Aorta (tissue), 5 donors: ENCODE measurements around the gene CREM. TPM values are rescaled to one million over a fixed set of nuclear protein-coding genes. Genes with fewer than 3 reads are reported as not detected.
"Not testable (repeated sequence)": the region's sequence is repeated elsewhere in the genome, so short reads cannot be mapped to it uniquely, and the experiment has no call there.

Experiments used
- ATAC-seq: fragments of 200-7000 bp; cut with Tn5 transposase; one replicate; pipeline ENCODE4 v1.9.1; 2022; ENCODE audit warnings: moderate library complexity; ENCODE audit not compliant: low FRiP score
- DNase-seq, 2 donors: peaks; one replicate each; pipeline ENCODE4 v3.0.0-alpha.2; 2020
- H3K27ac ChIP-seq, 2 donors: one replicate each; pipeline ENCODE4 v1.5.1; 2013; ENCODE audit warnings: low read length in 2 of 2, mild to moderate bottlenecking in 2 of 2, moderate library complexity in 2 of 2, control low read depth in 1 of 2, inconsistent platforms in 1 of 2, low read depth in 1 of 2
- H3K27me3 ChIP-seq, 2 donors: one replicate each; pipeline ENCODE4 v1.6.1; 2013; ENCODE audit warnings: control low read depth in 1 of 2, low read length in 1 of 2, mild to moderate bottlenecking in 1 of 2, moderate library complexity in 1 of 2; ENCODE audit not compliant: insufficient read depth in 2 of 2, control insufficient read depth in 1 of 2
- H3K36me3 ChIP-seq, 2 donors: one replicate each; pipeline ENCODE4 v1.6.1; 2013; ENCODE audit warnings: control low read depth in 1 of 2, low read length in 1 of 2, mild to moderate bottlenecking in 1 of 2; ENCODE audit not compliant: insufficient read depth in 2 of 2, control insufficient read depth in 1 of 2
- H3K4me1 ChIP-seq, 2 donors: one replicate each; pipeline ENCODE4 v1.6.1; 2013; ENCODE audit warnings: low read length in 2 of 2, control low read depth in 1 of 2, mild to moderate bottlenecking in 1 of 2, moderate library complexity in 1 of 2; ENCODE audit not compliant: insufficient read depth in 2 of 2, control insufficient read depth in 1 of 2
- H3K4me3 ChIP-seq, 2 donors: one replicate each; pipeline ENCODE4 v1.5.1; 2013; ENCODE audit warnings: low read length in 2 of 2, control low read depth in 1 of 2, mild to moderate bottlenecking in 1 of 2
- H3K9me3 ChIP-seq: one replicate; pipeline ENCODE4 v1.6.1; 2013; ENCODE audit warnings: mild to moderate bottlenecking, low read length; ENCODE audit not compliant: control insufficient read depth
- WGBS, 2 donors: extraction: QIAGEN DNeasy Blood & Tissue Kit; methylation state at CpG; one replicate each; pipeline ENCODE4 v1.1.7; 2013; 5-methylcytosine and 5-hydroxymethylcytosine counted together
- intact Hi-C, 2 donors: fragments of 100-400 bp; cut with DNase I; formaldehyde crosslinking; loops; one replicate each; pipeline versions ENCODE4 v1.14.2 to v1.15.0; 2022
- polyA plus RNA-seq, 2 donors: library from polyadenylated mRNA; stranded (reverse); fragments of 200-250 nt; gene quantifications; one replicate each; pipeline ENCODE4 v1.2.3, GENCODE V29; 2013
- total RNA-seq, 2 donors: library from RNA; stranded (reverse); fragmentation: NEBNext Ultra II Directional; extraction: Animal tissue kit (Norgen Biotek cat#: 25700); gene quantifications; one replicate each; pipeline ENCODE4 v1.2.1, GENCODE V29; 2021
- donor health status: healthy with polysubstance abuse.
- donor health status: Bipolar disorder and iron deficiency.
- donor health status: DM: no; HTN: no; CAD: no.
- donor health status: DM: no; HTN: no; CAD: no.
- donor health status: DM: yes; HTN: yes; CAD: no.

Gene CREM
- total and polyA plus RNA-seq, 4 donors, result 38.9 to 71.5 (median 47.2) TPM

- Histone ChIP-seq H3K9me3 (no peaks in the 10 kb centered on the region), H3K27ac (no peak overlapping the region), H3K27me3 (no peaks in the 10 kb centered on the region), H3K4me3 (no peak overlapping the region), H3K36me3 (no peaks in the 10 kb centered on the region), H3K4me1 (no peaks in the 10 kb centered on the region)
- 60 to 67% methylated on average over 3 of the region's 3 CpGs for WGBS, 2 donors
- DNase-seq (no peak), ATAC-seq (no peak)
- intact Hi-C loops, result loop anchor here in 1 of 2 donors (10.0 kb wide), 2 partner anchors 220 to 550 kb away; no protein-coding TSS in a partner anchor
Measured at GRCh38 chr10:35215107-35215506, 88.5 kb downstream of the CREM start.

GRCh38 chr10:35216303-35216905 is 89.8 kb downstream of the CREM start:
- Histone ChIP-seq H3K36me3 (no peaks in the 10 kb centered on the region), H3K9me3 (no peaks in the 10 kb centered on the region), H3K27me3 (no peaks in the 10 kb centered on the region), H3K4me3 (no peak overlapping the region), H3K27ac (no peak overlapping the region), H3K4me1 (no peaks in the 10 kb centered on the region)
- ATAC-seq, result peak; percentile 47
- DNase-seq, result no peak
- WGBS, 2 donors, result 79 to 82% methylated on average over 6 of the region's 6 CpGs
- intact Hi-C loops, result loop anchor here in 1 of 2 donors (10.0 kb wide), 2 partner anchors 222 to 552 kb away; no protein-coding TSS in a partner anchor

- WGBS, 2 donors, result 92 to 93% methylated on average over 9 of the region's 9 CpGs
- H3K27ac ChIP-seq, DNase-seq, H3K36me3 ChIP-seq, H3K4me3 ChIP-seq, H3K27me3 ChIP-seq, H3K9me3 ChIP-seq, ATAC-seq, H3K4me1 ChIP-seq: not testable (repeated sequence)
- intact Hi-C loops, result loop anchor here in 1 of 2 donors (10.0 kb wide), 2 partner anchors 222 to 552 kb away; no protein-coding TSS in a partner anchor
Measured at GRCh38 chr10:35216956-35217355, 90.3 kb downstream of the CREM start.

GRCh38 chr10:35217455-35217854 is 90.8 kb downstream of the CREM start:
- DNase-seq (no peak), ATAC-seq (no peak)
- no peak overlapping the region for H3K27ac ChIP-seq
- intact Hi-C loops, result loop anchor here in 1 of 2 donors (10.0 kb wide), 2 partner anchors 223 to 553 kb away; no protein-coding TSS in a partner anchor
- no peaks in the 10 kb centered on the region for H3K36me3 ChIP-seq
- no peaks in the 10 kb centered on the region for H3K9me3 ChIP-seq
- H3K4me1 ChIP-seq, result no peaks in the 10 kb centered on the region
- no peak overlapping the region for H3K4me3 ChIP-seq
- WGBS, 2 donors, result 83 to 87% methylated on average over 5 of the region's 5 CpGs
- no peaks in the 10 kb centered on the region for H3K27me3 ChIP-seq

- Histone ChIP-seq H3K36me3 (no peaks in the 10 kb centered on the region), H3K27ac (no peak overlapping the region), H3K4me3 (no peak overlapping the region), H3K27me3 (no peaks in the 10 kb centered on the region), H3K4me1 (no peaks in the 10 kb centered on the region), H3K9me3 (no peaks in the 10 kb centered on the region)
- ATAC-seq (peak; percentile 85), DNase-seq (peak; percentile 90 to 91)
- 30 to 34% methylated on average over 7 of the region's 7 CpGs for WGBS, 2 donors
- intact Hi-C loops, result loop anchor here (1.0 to 10.0 kb wide), 4 partner anchors 98 to 554 kb away; no protein-coding TSS in a partner anchor
Measured at GRCh38 chr10:35218339-35218955, 91.8 kb downstream of the CREM start.

- WGBS, 2 donors, result 61 to 69% methylated on average over 6 of the region's 6 CpGs
- H3K4me3 ChIP-seq, result no peak overlapping the region
- H3K9me3 ChIP-seq, result no peaks in the 10 kb centered on the region
- intact Hi-C loops, result loop anchor here in 1 of 2 donors (2.0 to 10.0 kb wide), 3 partner anchors 100 to 554 kb away; no protein-coding TSS in a partner anchor
- no peak for DNase-seq
- ATAC-seq, result no peak
- no peaks in the 10 kb centered on the region for H3K36me3 ChIP-seq
- H3K4me1 ChIP-seq, result no peaks in the 10 kb centered on the region
- no peaks in the 10 kb centered on the region for H3K27me3 ChIP-seq
- no peak overlapping the region for H3K27ac ChIP-seq
Measured at GRCh38 chr10:35219292-35219691, 92.6 kb downstream of the CREM start.

GRCh38 chr10:35219891-35220890 is 93.5 kb downstream of the CREM start:
- no peak overlapping the region for H3K4me3 ChIP-seq
- DNase-seq, result no peak
- intact Hi-C loops, result loop anchor here in 1 of 2 donors (2.0 to 10.0 kb wide), 3 partner anchors 101 to 555 kb away; no protein-coding TSS in a partner anchor
- WGBS, 2 donors, result 75 to 78% methylated on average over 4 of the region's 4 CpGs
- ATAC-seq, result no peak
- H3K27me3 ChIP-seq, result no peaks in the 10 kb centered on the region
- H3K4me1 ChIP-seq, result no peaks in the 10 kb centered on the region
- H3K9me3 ChIP-seq, result no peaks in the 10 kb centered on the region
- no peak overlapping the region for H3K27ac ChIP-seq
- no peaks in the 10 kb centered on the region for H3K36me3 ChIP-seq

- Histone ChIP-seq H3K9me3 (no peaks in the 10 kb centered on the region), H3K36me3 (no peaks in the 10 kb centered on the region), H3K4me3 (no peak overlapping the region), H3K4me1 (no peaks in the 10 kb centered on the region), H3K27ac (no peak overlapping the region), H3K27me3 (no peaks in the 10 kb centered on the region)
- no peak for ATAC-seq
- intact Hi-C loops, result no loop called here
- DNase-seq, result no peak
- WGBS, 2 donors, result 89 to 93% methylated on average over 4 of the region's 4 CpGs
Measured at GRCh38 chr10:35223016-35223415, 96.4 kb downstream of the CREM start.
